SU-DHL-6 (cell line): ENCODE measurements around the gene ZCCHC4.

Experiments used
- CTCF ChIP-seq: fragments of 200-600 bp; sonication (generic); IDR thresholded peaks from one replicate; pipeline ENCODE4 v1.5.1; 2017; ENCODE audit warnings: antibody characterized with exemption, mild to moderate bottlenecking, low read length, moderate library complexity; ENCODE audit not compliant: insufficient read depth, poor library complexity, severe bottlenecking
- EZH2phosphoT487 ChIP-seq: fragments of 200-600 bp; sonication (generic), shearing (Covaris generic); conservative IDR thresholded peaks from 2 replicates; pipeline ENCODE4 v1.6.1; 2018; ENCODE audit warnings: mild to moderate bottlenecking, antibody characterized with exemption, low read length, moderate library complexity, mixed read lengths

- TF ChIP-seq CTCF (no peak), EZH2phosphoT487 (no peak)
Observed at GRCh38 chr4:25284466-25284865, 28.1 kb upstream of the ZCCHC4 start.
